HepG2 (cell line): Measurements from ENCODE around the gene PARP3. TPM values are rescaled to one million over a fixed set of nuclear protein-coding genes. Genes with fewer than 3 reads are reported as not detected.

Experiments used
- ATF1 ChIP-seq: IDR thresholded peaks from 2 replicates; pipeline ENCODE4 v1.6.1; 2016; ENCODE audit warnings: mild to moderate bottlenecking, control low read depth
- EZH2 ChIP-seq: conservative IDR thresholded peaks from 2 replicates; pipeline ENCODE4 v1.6.1; 2012; ENCODE audit warnings: mild to moderate bottlenecking, low read depth, low read length, moderate library complexity
- KDM6A ChIP-seq: IDR thresholded peaks from 2 replicates; pipeline ENCODE4 v1.6.1; 2016; ENCODE audit warnings: low read depth
- SIX4 ChIP-seq: sonication (generic); formaldehyde crosslinking; IDR thresholded peaks from 2 replicates; pipeline ENCODE4 v1.4.0; 2020; ENCODE audit warnings: missing genetic modification reagents
- SNRNP70 ChIP-seq: fragments of 200-400 bp; formaldehyde crosslinking; IDR thresholded peaks from 2 replicates; pipeline ENCODE4 v1.6.1; 2017; ENCODE audit warnings: mild to moderate bottlenecking, low read depth, low read length, moderate library complexity
- XRCC5 ChIP-seq: fragments of 200-400 bp; formaldehyde crosslinking; optimal IDR thresholded peaks from 2 replicates; pipeline ENCODE3; 2017; ENCODE audit warnings: mild to moderate bottlenecking, low read length
- ZNF101 ChIP-seq: sonication (generic); formaldehyde crosslinking; IDR thresholded peaks from 2 replicates; pipeline ENCODE4 v1.4.0; 2020; ENCODE audit warnings: mild to moderate bottlenecking, low read depth, missing genetic modification reagents, borderline replicate concordance
- ZNF382 ChIP-seq: sonication (generic); formaldehyde crosslinking; IDR thresholded peaks from 2 replicates; pipeline ENCODE4 v1.5.0; 2020; ENCODE audit warnings: missing genetic modification reagents, mild to moderate bottlenecking, borderline replicate concordance
- ZNF7 ChIP-seq: IDR thresholded peaks from 2 replicates; pipeline ENCODE4 v1.6.1; 2016; ENCODE audit warnings: missing biosample characterization, missing genetic modification reagents
- polyA plus RNA-seq, 8 experiments: library from polyadenylated mRNA; depleted of rRNA in 3 of 8; stranded (reverse) in 7 of 8; unstranded in 1 of 8; fragments of >200 nt; fragmentation: Illumina TruSeq in 4 of 8; extraction: Trizol in 4 of 8; gene quantifications; 2 replicates each; pipeline versions ENCODE4 v1.2.1 to v1.2.3, GENCODE V29; 2011 to 2016; ENCODE audit warnings: low read depth in 4 of 8, missing spikeins in 1 of 8, mixed read lengths in 1 of 8; ENCODE audit not compliant: insufficient read depth in 1 of 8
- total RNA-seq, 5 experiments: library from RNA; depleted of rRNA; stranded (reverse); fragments of >200 nt; fragmentation: Illumina TruSeq; extraction: Trizol; gene quantifications; 2 replicates each; pipeline ENCODE4 v1.2.3, GENCODE V29; 2016; ENCODE audit warnings: low read depth in 1 of 5
- TF ChIP-seq, protein P1 (sequence below): sonication (generic); formaldehyde crosslinking; IDR thresholded peaks from 2 replicates; pipeline ENCODE4 v1.4.0; 2020; ENCODE audit warnings: mild to moderate bottlenecking, low read depth, missing genetic modification reagents
- TF ChIP-seq, protein P2 (sequence below): fragments of 450-650 bp; IDR thresholded peaks from 2 replicates; pipeline ENCODE4 v1.6.1; 2017
- TF ChIP-seq, protein P3 (sequence below), 2 experiments: IDR thresholded peaks; 2 replicates each; pipeline ENCODE4 v1.6.1; 2011 to 2012; ENCODE audit warnings: low read length in 2 of 2, borderline replicate concordance in 1 of 2, low read depth in 1 of 2, mild to moderate bottlenecking in 1 of 2, moderate library complexity in 1 of 2
- TF ChIP-seq, protein P4 (sequence below), 2 experiments: fragments of 450-650 bp in 1 of 2; sonication (generic) in 1 of 2; formaldehyde crosslinking in 1 of 2; IDR thresholded peaks; 2 replicates each; pipeline versions ENCODE4 v1.6.1 to v1.8.0; 2016 to 2022; ENCODE audit warnings: antibody characterized with exemption in 1 of 2, mild to moderate bottlenecking in 1 of 2, missing genetic modification reagents in 1 of 2

The PARP3 gene
- total and polyA plus RNA-seq, 2 of the 13 experiments (the other 11 are each of a cell fraction or from before 2014, with no cell fraction given) = 11.2 to 21.5 TPM

DNA sequence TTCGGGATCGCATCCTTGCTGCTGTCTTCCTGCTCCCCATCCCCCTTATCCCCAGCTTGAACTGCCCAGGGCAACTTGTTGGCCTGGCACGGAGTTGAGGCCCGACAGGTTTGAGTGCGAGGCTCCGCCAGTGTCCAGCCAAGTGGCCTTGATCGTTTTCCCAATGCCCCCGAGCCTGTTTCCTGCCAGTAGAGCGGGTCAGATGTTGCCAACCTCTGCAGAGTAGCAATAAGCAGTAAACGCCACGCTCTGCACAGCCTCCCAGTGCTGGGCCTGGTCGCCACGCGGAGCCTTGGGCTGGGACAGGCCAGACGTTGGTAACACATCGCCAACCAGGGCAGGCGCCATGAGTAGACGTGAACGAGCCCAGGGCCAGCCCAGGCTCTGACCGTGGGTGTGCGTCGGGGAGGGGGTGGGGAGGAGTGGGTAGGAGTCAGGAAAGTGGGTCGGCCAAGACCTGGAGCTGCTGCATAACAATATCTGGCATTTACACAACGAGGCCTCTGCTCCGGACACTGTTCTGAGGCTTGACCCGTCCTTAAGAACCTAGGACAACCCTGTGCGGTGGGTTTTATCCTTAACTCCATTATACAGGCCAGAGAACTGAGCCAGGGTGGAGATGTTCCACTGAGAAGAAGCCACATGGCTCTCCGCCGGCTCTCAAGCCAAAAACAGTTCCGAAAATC is 32.3 kb downstream of the PARP3 start (continued):
- TF ChIP-seq, protein P1, sequence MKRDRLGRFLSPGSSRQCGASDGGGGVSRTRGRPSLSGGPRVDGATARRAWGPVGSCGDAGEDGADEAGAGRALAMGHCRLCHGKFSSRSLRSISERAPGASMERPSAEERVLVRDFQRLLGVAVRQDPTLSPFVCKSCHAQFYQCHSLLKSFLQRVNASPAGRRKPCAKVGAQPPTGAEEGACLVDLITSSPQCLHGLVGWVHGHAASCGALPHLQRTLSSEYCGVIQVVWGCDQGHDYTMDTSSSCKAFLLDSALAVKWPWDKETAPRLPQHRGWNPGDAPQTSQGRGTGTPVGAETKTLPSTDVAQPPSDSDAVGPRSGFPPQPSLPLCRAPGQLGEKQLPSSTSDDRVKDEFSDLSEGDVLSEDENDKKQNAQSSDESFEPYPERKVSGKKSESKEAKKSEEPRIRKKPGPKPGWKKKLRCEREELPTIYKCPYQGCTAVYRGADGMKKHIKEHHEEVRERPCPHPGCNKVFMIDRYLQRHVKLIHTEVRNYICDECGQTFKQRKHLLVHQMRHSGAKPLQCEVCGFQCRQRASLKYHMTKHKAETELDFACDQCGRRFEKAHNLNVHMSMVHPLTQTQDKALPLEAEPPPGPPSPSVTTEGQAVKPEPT (CRISPR knock-in tag) = no peak
- TF ChIP-seq, protein P2, sequence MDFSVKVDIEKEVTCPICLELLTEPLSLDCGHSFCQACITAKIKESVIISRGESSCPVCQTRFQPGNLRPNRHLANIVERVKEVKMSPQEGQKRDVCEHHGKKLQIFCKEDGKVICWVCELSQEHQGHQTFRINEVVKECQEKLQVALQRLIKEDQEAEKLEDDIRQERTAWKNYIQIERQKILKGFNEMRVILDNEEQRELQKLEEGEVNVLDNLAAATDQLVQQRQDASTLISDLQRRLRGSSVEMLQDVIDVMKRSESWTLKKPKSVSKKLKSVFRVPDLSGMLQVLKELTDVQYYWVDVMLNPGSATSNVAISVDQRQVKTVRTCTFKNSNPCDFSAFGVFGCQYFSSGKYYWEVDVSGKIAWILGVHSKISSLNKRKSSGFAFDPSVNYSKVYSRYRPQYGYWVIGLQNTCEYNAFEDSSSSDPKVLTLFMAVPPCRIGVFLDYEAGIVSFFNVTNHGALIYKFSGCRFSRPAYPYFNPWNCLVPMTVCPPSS = no peak
- TF ChIP-seq KDM6A (CRISPR knock-in tag) (no peak), SIX4 (no peak), ZNF382 (CRISPR knock-in tag) (no peak), ZNF101 (CRISPR knock-in tag) (no peak), SNRNP70 (no peak), EZH2 (no peak), XRCC5 (no peak), ATF1 (no peak), ZNF7 (CRISPR knock-in tag) (no peak)
- TF ChIP-seq, protein P3, sequence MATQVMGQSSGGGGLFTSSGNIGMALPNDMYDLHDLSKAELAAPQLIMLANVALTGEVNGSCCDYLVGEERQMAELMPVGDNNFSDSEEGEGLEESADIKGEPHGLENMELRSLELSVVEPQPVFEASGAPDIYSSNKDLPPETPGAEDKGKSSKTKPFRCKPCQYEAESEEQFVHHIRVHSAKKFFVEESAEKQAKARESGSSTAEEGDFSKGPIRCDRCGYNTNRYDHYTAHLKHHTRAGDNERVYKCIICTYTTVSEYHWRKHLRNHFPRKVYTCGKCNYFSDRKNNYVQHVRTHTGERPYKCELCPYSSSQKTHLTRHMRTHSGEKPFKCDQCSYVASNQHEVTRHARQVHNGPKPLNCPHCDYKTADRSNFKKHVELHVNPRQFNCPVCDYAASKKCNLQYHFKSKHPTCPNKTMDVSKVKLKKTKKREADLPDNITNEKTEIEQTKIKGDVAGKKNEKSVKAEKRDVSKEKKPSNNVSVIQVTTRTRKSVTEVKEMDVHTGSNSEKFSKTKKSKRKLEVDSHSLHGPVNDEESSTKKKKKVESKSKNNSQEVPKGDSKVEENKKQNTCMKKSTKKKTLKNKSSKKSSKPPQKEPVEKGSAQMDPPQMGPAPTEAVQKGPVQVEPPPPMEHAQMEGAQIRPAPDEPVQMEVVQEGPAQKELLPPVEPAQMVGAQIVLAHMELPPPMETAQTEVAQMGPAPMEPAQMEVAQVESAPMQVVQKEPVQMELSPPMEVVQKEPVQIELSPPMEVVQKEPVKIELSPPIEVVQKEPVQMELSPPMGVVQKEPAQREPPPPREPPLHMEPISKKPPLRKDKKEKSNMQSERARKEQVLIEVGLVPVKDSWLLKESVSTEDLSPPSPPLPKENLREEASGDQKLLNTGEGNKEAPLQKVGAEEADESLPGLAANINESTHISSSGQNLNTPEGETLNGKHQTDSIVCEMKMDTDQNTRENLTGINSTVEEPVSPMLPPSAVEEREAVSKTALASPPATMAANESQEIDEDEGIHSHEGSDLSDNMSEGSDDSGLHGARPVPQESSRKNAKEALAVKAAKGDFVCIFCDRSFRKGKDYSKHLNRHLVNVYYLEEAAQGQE (IDR thresholded peaks at IDR 0.05; ENCODE audit: borderline replicate concordance in 1 of 2, low read depth in 1 of 2, low read length in 2 of 2) = no peak
- TF ChIP-seq, protein P4, sequence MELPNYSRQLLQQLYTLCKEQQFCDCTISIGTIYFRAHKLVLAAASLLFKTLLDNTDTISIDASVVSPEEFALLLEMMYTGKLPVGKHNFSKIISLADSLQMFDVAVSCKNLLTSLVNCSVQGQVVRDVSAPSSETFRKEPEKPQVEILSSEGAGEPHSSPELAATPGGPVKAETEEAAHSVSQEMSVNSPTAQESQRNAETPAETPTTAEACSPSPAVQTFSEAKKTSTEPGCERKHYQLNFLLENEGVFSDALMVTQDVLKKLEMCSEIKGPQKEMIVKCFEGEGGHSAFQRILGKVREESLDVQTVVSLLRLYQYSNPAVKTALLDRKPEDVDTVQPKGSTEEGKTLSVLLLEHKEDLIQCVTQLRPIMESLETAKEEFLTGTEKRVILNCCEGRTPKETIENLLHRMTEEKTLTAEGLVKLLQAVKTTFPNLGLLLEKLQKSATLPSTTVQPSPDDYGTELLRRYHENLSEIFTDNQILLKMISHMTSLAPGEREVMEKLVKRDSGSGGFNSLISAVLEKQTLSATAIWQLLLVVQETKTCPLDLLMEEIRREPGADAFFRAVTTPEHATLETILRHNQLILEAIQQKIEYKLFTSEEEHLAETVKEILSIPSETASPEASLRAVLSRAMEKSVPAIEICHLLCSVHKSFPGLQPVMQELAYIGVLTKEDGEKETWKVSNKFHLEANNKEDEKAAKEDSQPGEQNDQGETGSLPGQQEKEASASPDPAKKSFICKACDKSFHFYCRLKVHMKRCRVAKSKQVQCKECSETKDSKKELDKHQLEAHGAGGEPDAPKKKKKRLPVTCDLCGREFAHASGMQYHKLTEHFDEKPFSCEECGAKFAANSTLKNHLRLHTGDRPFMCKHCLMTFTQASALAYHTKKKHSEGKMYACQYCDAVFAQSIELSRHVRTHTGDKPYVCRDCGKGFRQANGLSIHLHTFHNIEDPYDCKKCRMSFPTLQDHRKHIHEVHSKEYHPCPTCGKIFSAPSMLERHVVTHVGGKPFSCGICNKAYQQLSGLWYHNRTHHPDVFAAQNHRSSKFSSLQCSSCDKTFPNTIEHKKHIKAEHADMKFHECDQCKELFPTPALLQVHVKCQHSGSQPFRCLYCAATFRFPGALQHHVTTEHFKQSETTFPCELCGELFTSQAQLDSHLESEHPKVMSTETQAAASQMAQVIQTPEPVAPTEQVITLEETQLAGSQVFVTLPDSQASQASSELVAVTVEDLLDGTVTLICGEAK (IDR thresholded peaks at IDR 0.05) = no peak
- TF ChIP-seq, protein P4 (CRISPR knock-in tag; IDR thresholded peaks at IDR 0.05) = no peak
